HepG2 (cell line): Measurements from ENCODE around the gene OSBPL3. TPM values are rescaled to one million over a fixed set of nuclear protein-coding genes. Genes with fewer than 3 reads are reported as not detected.

Source experiments
- ADNP ChIP-seq: sonication (generic); formaldehyde crosslinking; IDR thresholded peaks from 2 replicates; pipeline ENCODE4 v1.4.0; 2020; ENCODE audit warnings: missing genetic modification reagents
- ARID2 ChIP-seq: sonication (generic); formaldehyde crosslinking; IDR thresholded peaks from 2 replicates; pipeline ENCODE4 v1.8.1; 2022; ENCODE audit warnings: mild to moderate bottlenecking, missing genetic modification reagents, borderline replicate concordance
- DNMT1 ChIP-seq: sonication (generic); formaldehyde crosslinking; IDR thresholded peaks from 2 replicates; pipeline ENCODE4 v1.5.1; 2020; ENCODE audit warnings: mild to moderate bottlenecking, missing genetic modification reagents
- IRX3 ChIP-seq: sonication (generic); formaldehyde crosslinking; IDR thresholded peaks from 2 replicates; pipeline ENCODE4 v1.8.1; 2023; ENCODE audit warnings: mild to moderate bottlenecking, low read depth, missing genetic modification reagents, borderline replicate concordance
- TAF15 ChIP-seq: fragments of 200-400 bp; formaldehyde crosslinking; IDR thresholded peaks from one replicate; pipeline ENCODE4 v1.6.1; 2018; ENCODE audit warnings: mild to moderate bottlenecking, low read depth, low read length; ENCODE audit not compliant: poor library complexity, severe bottlenecking
- WIZ ChIP-seq: sonication (generic); formaldehyde crosslinking; IDR thresholded peaks from 2 replicates; pipeline ENCODE4 v1.5.1; 2020; ENCODE audit warnings: mild to moderate bottlenecking, missing genetic modification reagents
- ZBTB42 ChIP-seq: sonication (generic); formaldehyde crosslinking; IDR thresholded peaks from 2 replicates; pipeline ENCODE4 v1.5.0; 2020; ENCODE audit warnings: mild to moderate bottlenecking, missing genetic modification reagents
- ZNF703 ChIP-seq: sonication (generic); formaldehyde crosslinking; IDR thresholded peaks from 2 replicates; pipeline ENCODE4 v1.5.1; 2020; ENCODE audit warnings: missing genetic modification reagents, mild to moderate bottlenecking, moderate library complexity, borderline replicate concordance
- polyA plus RNA-seq, 8 experiments: library from polyadenylated mRNA; depleted of rRNA in 3 of 8; stranded (reverse) in 7 of 8; unstranded in 1 of 8; fragments of >200 nt; fragmentation: Illumina TruSeq in 4 of 8; extraction: Trizol in 4 of 8; gene quantifications; 2 replicates each; pipeline versions ENCODE4 v1.2.1 to v1.2.3, GENCODE V29; 2011 to 2016; ENCODE audit warnings: low read depth in 4 of 8, missing spikeins in 1 of 8, mixed read lengths in 1 of 8; ENCODE audit not compliant: insufficient read depth in 1 of 8
- total RNA-seq, 5 experiments: library from RNA; depleted of rRNA; stranded (reverse); fragments of >200 nt; fragmentation: Illumina TruSeq; extraction: Trizol; gene quantifications; 2 replicates each; pipeline ENCODE4 v1.2.3, GENCODE V29; 2016; ENCODE audit warnings: low read depth in 1 of 5
- TF ChIP-seq, protein P1 (sequence below): sonication (generic); formaldehyde crosslinking; IDR thresholded peaks from 2 replicates; pipeline ENCODE4 v1.5.0; 2020; ENCODE audit warnings: mild to moderate bottlenecking, missing genetic modification reagents
- TF ChIP-seq, protein P2 (sequence below): sonication (generic); formaldehyde crosslinking; IDR thresholded peaks from 2 replicates; pipeline ENCODE4 v1.4.0; 2020; ENCODE audit warnings: missing genetic modification reagents
- TF ChIP-seq, protein P3 (sequence below): sonication (generic); formaldehyde crosslinking; IDR thresholded peaks from 2 replicates; pipeline ENCODE4 v1.5.1; 2020; ENCODE audit warnings: mild to moderate bottlenecking, moderate library complexity, missing genetic modification reagents
- TF ChIP-seq, protein P4 (sequence below): sonication (generic); formaldehyde crosslinking; IDR thresholded peaks from 2 replicates; pipeline ENCODE4 v1.4.0; 2020; ENCODE audit warnings: missing genetic modification reagents, borderline replicate concordance
- TF ChIP-seq, protein P5 (sequence below): sonication (generic); formaldehyde crosslinking; IDR thresholded peaks from 2 replicates; pipeline ENCODE4 v1.4.0; 2020; ENCODE audit warnings: mild to moderate bottlenecking, missing genetic modification reagents

OSBPL3 gene
- total and polyA plus RNA-seq, 2 of the 13 experiments (the other 11 are each of a cell fraction or from before 2014, with no cell fraction given) = 8.8 to 28.9 TPM

DNA sequence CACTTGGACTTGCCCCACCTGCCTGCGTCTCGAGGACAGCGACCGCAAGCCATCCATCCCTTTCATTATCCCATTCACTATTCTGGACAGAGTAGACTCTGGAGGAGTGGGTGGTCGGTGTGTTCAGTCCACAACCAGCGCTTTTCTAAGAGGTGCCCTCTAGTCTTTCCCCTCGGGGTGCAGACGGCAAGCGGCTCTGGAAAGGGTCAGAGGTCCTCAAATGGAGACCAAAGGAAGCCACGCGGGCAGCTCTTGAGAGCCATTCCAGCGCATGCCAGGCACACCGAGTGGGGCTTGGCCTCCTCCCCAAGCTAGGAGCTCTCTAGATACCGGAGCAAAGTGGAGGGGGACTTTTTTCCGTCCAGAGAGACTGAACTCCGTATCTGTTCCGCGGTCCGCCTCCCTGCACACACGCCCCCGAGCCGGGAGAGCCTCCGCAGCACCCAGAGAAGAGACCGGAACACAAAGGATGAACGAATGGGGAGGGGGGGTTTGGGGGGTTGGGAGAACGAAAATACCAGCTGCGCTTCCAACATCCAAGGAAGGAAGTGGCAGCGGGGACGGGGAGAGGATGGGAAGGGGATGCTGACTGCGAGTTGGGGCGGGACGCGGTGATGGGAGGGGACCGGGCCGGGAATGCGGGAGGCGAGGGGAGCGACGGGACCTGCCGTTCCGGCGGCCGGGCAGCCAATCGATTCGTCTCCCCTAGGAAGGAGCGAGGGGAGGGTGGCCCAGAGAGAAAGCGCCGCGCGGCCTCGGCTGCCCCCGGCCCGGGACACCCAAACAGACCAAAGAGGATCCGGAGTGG lies 223.2 kb downstream of the OSBPL3 start (continued):
- TF ChIP-seq, protein P1, sequence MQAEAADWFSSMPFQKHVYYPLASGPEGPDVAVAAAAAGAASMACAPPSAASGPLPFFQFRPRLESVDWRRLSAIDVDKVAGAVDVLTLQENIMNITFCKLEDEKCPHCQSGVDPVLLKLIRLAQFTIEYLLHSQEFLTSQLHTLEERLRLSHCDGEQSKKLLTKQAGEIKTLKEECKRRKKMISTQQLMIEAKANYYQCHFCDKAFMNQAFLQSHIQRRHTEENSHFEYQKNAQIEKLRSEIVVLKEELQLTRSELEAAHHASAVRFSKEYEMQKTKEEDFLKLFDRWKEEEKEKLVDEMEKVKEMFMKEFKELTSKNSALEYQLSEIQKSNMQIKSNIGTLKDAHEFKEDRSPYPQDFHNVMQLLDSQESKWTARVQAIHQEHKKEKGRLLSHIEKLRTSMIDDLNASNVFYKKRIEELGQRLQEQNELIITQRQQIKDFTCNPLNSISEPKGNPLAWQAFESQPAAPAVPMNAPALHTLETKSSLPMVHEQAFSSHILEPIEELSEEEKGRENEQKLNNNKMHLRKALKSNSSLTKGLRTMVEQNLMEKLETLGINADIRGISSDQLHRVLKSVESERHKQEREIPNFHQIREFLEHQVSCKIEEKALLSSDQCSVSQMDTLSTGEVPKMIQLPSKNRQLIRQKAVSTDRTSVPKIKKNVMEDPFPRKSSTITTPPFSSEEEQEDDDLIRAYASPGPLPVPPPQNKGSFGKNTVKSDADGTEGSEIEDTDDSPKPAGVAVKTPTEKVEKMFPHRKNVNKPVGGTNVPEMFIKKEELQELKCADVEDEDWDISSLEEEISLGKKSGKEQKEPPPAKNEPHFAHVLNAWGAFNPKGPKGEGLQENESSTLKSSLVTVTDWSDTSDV (CRISPR knock-in tag) = 0 out of 2 replicates have a peak, but pooled peaks have one; percentile 29
- TF ChIP-seq TAF15 (no peak), ZNF703 (no peak), WIZ (CRISPR knock-in tag) (0 out of 2 replicates have a peak, but pooled peaks have one; percentile 41), ARID2 (CRISPR knock-in tag) (0 out of 2 replicates have a peak, but pooled peaks have one; percentile 54), ADNP (CRISPR knock-in tag) (no peak), ZBTB42 (CRISPR knock-in tag) (no peak), DNMT1 (CRISPR knock-in tag) (0 out of 2 replicates have a peak, but pooled peaks have one; percentile 29), IRX3 (no peak)
- TF ChIP-seq, protein P2, sequence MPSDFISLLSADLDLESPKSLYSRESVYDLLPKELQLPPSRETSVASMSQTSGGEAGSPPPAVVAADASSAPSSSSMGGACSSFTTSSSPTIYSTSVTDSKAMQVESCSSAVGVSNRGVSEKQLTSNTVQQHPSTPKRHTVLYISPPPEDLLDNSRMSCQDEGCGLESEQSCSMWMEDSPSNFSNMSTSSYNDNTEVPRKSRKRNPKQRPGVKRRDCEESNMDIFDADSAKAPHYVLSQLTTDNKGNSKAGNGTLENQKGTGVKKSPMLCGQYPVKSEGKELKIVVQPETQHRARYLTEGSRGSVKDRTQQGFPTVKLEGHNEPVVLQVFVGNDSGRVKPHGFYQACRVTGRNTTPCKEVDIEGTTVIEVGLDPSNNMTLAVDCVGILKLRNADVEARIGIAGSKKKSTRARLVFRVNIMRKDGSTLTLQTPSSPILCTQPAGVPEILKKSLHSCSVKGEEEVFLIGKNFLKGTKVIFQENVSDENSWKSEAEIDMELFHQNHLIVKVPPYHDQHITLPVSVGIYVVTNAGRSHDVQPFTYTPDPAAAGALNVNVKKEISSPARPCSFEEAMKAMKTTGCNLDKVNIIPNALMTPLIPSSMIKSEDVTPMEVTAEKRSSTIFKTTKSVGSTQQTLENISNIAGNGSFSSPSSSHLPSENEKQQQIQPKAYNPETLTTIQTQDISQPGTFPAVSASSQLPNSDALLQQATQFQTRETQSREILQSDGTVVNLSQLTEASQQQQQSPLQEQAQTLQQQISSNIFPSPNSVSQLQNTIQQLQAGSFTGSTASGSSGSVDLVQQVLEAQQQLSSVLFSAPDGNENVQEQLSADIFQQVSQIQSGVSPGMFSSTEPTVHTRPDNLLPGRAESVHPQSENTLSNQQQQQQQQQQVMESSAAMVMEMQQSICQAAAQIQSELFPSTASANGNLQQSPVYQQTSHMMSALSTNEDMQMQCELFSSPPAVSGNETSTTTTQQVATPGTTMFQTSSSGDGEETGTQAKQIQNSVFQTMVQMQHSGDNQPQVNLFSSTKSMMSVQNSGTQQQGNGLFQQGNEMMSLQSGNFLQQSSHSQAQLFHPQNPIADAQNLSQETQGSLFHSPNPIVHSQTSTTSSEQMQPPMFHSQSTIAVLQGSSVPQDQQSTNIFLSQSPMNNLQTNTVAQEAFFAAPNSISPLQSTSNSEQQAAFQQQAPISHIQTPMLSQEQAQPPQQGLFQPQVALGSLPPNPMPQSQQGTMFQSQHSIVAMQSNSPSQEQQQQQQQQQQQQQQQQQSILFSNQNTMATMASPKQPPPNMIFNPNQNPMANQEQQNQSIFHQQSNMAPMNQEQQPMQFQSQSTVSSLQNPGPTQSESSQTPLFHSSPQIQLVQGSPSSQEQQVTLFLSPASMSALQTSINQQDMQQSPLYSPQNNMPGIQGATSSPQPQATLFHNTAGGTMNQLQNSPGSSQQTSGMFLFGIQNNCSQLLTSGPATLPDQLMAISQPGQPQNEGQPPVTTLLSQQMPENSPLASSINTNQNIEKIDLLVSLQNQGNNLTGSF (CRISPR knock-in tag) = no peak
- TF ChIP-seq, protein P3, sequence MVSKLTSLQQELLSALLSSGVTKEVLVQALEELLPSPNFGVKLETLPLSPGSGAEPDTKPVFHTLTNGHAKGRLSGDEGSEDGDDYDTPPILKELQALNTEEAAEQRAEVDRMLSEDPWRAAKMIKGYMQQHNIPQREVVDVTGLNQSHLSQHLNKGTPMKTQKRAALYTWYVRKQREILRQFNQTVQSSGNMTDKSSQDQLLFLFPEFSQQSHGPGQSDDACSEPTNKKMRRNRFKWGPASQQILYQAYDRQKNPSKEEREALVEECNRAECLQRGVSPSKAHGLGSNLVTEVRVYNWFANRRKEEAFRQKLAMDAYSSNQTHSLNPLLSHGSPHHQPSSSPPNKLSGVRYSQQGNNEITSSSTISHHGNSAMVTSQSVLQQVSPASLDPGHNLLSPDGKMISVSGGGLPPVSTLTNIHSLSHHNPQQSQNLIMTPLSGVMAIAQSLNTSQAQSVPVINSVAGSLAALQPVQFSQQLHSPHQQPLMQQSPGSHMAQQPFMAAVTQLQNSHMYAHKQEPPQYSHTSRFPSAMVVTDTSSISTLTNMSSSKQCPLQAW (CRISPR knock-in tag) = no peak
- TF ChIP-seq, protein P4, sequence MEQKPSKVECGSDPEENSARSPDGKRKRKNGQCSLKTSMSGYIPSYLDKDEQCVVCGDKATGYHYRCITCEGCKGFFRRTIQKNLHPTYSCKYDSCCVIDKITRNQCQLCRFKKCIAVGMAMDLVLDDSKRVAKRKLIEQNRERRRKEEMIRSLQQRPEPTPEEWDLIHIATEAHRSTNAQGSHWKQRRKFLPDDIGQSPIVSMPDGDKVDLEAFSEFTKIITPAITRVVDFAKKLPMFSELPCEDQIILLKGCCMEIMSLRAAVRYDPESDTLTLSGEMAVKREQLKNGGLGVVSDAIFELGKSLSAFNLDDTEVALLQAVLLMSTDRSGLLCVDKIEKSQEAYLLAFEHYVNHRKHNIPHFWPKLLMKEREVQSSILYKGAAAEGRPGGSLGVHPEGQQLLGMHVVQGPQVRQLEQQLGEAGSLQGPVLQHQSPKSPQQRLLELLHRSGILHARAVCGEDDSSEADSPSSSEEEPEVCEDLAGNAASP (CRISPR knock-in tag) = 0 out of 2 replicates have a peak, but pooled peaks have one; percentile 27
- TF ChIP-seq, protein P5, sequence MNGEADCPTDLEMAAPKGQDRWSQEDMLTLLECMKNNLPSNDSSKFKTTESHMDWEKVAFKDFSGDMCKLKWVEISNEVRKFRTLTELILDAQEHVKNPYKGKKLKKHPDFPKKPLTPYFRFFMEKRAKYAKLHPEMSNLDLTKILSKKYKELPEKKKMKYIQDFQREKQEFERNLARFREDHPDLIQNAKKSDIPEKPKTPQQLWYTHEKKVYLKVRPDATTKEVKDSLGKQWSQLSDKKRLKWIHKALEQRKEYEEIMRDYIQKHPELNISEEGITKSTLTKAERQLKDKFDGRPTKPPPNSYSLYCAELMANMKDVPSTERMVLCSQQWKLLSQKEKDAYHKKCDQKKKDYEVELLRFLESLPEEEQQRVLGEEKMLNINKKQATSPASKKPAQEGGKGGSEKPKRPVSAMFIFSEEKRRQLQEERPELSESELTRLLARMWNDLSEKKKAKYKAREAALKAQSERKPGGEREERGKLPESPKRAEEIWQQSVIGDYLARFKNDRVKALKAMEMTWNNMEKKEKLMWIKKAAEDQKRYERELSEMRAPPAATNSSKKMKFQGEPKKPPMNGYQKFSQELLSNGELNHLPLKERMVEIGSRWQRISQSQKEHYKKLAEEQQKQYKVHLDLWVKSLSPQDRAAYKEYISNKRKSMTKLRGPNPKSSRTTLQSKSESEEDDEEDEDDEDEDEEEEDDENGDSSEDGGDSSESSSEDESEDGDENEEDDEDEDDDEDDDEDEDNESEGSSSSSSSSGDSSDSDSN (CRISPR knock-in tag) = 0 out of 2 replicates have a peak, but pooled peaks have one; percentile 67
